ENCODE data around the gene SNTG2.
"Not testable (repeated sequence)": the region's sequence is repeated elsewhere in the genome, so short reads cannot be mapped to it uniquely, and the experiment has no call there.

SNTG2 gene

DNA sequence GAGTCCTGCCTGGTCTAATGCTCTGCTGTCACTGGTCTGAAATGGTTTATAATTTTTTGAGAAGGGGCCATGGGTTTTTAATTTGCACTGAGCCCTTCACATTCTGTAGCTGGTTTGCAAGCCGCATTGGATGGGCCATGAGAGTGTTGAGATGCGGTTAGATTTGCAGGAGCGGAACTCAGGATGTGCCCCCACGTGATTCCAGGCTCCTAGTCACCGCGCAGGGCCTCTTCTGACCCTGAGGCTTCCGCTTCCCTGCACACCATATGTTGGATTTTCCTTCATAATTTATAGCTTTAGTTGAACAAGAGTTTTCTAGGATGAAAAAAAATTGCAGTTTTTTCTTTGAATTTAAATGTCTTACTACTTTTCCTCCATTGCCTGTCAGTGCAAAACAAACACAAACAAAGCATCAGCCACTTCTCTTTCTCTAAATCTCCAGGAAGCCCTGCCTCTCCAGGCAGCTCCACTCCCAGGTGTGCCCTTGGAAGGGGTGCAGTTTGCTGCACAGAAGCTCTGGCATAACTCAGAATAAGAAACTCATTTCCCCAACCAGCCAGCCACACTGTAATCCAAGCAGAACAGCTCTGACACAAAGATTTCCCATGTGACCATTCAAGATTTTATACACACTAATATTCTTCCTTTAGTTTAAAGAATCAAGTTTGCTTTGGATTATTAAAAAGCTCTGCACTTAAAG, 444.2 kb downstream of the SNTG2 start:
- no peak for DNase-seq

- no peak for DNase-seq
These were observed 446.7 kb downstream of the SNTG2 start for GRCh38 chr2:1397350-1397749.

DNA sequence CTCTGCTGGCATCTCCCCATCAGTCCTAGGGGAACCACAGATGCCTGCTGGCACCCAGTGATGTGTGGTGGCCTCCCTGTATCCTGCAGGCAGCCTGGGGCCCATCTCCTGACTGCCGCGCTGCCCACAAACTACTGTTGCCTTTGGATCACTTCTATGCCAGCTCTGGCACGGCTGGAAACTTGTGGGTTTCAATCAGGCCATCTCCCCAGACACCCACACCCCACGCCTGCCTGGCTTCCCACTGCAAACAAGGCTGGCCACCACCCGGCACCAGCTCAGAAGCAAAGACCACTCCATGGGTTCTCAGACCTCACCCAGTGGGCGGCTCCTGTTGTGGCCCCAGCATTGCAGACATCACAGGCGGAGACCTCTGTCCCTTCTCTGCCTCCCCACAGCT, 447.5 kb downstream of the SNTG2 start:
- DNase-seq, result no peak

DNA sequence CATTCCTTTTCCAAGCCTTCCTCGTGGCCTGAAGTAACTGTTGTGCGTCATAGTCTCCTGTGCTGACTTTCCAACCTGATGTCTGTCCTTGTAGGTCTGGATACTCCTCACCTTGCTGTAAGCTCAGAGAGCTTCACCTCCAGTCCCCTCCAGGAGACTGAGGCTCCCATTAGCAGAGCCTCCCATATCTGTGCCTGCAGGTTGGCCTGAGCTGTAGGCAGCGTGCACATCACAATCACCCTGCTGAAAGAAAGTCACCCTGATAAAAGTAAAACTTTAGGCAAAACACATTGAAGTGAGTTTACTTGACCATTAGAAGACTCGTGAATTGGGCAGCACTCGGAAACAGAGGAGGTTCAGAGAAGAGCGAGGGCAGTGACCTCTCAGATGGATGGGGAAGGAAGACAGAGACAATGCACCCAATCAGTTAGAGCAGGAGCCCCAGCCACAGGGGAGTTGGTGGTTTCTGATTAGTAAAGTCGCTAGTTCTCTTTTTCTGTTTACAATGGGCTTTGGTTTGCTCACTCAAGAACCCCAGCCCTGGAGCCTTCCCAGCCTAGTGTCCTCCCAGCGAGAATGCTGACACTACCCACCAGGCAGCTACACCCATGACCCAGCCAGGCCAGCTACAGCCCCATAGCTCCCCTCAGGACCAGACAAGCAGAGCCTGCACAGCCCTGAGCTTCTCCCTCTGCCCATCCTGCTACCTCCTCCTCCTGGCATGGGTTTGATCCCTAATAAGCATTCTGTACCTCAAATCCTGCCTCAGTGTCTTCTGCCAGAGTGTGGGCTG, 450.5 kb downstream of the SNTG2 start:
- no peak for DNase-seq

- DNase-seq, result no peak
These were observed 451.4 kb downstream of the SNTG2 start for GRCh38 chr2:1402064-1402463.

DNA sequence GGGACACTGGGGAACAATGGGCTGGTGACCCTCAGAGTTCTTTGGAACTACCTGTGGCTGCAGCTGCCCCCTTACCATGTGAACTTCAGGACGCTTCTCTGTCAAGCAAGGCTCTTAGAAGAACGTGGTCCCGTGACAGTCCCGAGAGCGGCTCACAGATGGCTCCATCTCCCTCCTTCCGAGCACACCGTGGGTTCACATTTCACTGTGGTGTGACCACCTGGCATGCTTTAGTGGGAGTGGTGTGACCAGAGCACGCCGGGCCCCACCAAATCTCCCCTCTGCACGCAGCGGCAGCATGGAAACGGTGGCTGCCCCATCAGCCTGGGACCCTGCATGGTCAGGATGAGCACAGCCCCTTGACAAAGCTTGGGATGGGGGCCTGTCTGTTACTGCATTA, 452.9 kb downstream of the SNTG2 start:
- no peak for DNase-seq

GRCh38 chr2:1405124-1405523, 454.5 kb downstream of the SNTG2 start:
- no peak for DNase-seq

- DNase-seq, result no peak
These were observed 455.3 kb downstream of the SNTG2 start for GRCh38 chr2:1405967-1406366.

- DNase-seq, result no peak
These were observed 455.8 kb downstream of the SNTG2 start for GRCh38 chr2:1406434-1406833.

- no peak for DNase-seq
These were observed 457.5 kb downstream of the SNTG2 start for GRCh38 chr2:1407950-1408675.

GRCh38 chr2:1413156-1413710, 462.6 kb downstream of the SNTG2 start, which contains the start of gene TPO:
TPO (plus strand) TSS chr2:1413463; CDS start chr2:1414409, 946 bp downstream.
- no peak for DNase-seq

DNA sequence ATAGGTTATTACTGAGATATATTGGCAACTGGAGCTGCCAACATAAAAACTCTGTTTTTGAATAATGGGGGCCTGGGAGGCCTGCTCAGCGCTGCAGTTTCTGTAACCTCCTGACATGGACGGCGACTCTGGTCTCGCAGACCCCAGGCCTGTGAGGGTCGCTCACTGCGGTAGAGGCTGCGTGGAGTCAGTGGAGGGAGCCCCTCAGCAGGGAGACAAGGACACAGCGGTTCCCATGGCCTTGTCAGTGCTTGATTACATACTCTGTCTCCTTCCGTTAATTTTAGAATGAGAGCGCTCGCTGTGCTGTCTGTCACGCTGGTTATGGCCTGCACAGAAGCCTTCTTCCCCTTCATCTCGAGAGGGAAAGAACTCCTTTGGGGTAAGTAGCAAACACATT, 463.5 kb downstream of the SNTG2 start:
- no peak for DNase-seq

DNA sequence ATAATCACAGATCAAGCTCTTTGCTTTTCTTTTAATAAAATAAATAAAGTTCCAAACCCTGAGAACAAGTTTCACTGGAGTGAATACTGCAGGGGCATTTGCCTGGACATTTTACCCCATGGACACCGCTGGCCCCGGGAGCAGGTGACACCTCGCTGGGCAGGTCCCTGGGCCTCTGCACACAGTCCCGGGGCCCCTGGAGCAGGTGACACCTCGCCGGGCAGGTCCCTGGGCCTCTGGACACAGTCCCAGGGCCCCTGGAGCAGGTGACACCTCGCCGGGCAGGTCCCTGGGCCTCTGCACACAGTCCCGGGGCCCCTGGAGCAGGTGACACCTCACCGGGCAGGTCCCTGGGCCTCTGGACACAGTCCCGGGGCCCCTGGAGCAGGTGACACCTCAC, 464.3 kb downstream of the SNTG2 start:
- not testable (repeated sequence) for DNase-seq

DNA sequence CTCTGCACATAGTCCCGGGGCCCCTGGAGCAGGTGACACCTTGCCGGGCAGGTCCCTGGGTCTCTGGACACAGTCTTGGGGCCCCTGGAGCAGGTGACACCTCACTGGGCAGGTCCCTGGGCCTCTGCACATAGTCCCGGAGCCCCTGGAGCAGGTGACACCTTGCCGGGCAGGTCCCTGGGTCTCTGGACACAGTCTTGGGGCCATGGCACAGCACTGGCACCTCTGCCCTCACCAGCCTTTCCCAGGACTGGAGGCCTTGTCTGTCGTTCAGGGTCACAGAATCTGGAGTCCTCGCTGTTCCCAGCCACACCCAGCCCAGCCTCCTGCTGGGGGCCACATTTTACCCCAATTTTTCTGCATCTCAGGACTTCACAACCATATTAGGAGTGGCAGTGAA, 464.9 kb downstream of the SNTG2 start:
- no peak for DNase-seq
